ENCODE measurements around the gene DDX51.

The DDX51 gene

DNA sequence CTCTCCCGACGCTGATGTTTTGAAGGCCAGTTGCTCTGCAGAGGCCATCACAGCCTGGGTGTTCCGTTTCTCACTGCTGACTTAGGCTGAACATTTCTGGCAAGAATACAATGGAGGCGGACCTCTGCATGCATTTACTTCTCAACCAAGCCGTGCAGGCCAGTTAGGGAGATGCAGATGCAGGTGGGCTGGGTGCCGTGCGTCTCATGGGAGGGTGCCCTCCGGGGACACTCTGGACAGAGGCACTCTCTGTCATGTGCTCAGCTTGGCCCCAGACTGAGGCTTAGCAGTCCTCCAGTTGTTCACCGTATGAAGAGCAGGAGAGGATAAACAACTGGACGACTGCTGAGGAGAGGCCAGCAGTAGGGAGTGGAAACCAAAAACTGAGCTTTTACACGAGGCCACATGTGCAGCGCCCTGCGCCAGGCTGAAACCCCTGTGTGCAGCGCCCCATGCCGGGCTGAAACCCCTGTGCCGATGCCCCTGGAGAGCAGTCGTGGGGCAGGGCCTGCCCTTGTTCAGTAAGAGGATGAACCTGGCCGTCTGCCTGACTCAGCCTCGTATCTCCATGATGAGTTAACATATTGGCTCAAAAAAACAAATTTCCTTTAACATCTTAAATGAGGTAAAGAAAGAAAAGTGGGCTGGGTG, 32.3 kb downstream of the DDX51 start:
- Histone ChIP-seq H3K4me3 (replicated peaks; ENCODE audit: insufficient read depth, low read length) (no peak overlapping the region), H3K27ac (replicated peaks) (no peak overlapping the region), H3K27me3 (ENCODE audit: insufficient read depth, poor library complexity, severe bottlenecking) (no peaks in the 10 kb centered on the region)
- TF ChIP-seq, protein P1, sequence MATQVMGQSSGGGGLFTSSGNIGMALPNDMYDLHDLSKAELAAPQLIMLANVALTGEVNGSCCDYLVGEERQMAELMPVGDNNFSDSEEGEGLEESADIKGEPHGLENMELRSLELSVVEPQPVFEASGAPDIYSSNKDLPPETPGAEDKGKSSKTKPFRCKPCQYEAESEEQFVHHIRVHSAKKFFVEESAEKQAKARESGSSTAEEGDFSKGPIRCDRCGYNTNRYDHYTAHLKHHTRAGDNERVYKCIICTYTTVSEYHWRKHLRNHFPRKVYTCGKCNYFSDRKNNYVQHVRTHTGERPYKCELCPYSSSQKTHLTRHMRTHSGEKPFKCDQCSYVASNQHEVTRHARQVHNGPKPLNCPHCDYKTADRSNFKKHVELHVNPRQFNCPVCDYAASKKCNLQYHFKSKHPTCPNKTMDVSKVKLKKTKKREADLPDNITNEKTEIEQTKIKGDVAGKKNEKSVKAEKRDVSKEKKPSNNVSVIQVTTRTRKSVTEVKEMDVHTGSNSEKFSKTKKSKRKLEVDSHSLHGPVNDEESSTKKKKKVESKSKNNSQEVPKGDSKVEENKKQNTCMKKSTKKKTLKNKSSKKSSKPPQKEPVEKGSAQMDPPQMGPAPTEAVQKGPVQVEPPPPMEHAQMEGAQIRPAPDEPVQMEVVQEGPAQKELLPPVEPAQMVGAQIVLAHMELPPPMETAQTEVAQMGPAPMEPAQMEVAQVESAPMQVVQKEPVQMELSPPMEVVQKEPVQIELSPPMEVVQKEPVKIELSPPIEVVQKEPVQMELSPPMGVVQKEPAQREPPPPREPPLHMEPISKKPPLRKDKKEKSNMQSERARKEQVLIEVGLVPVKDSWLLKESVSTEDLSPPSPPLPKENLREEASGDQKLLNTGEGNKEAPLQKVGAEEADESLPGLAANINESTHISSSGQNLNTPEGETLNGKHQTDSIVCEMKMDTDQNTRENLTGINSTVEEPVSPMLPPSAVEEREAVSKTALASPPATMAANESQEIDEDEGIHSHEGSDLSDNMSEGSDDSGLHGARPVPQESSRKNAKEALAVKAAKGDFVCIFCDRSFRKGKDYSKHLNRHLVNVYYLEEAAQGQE (IDR thresholded peaks at IDR 0.05; ENCODE audit: insufficient replicate concordance, low read depth): no peak
- no peak for TF ChIP-seq POLR2AphosphoS5 (IDR thresholded peaks at IDR 0.05; ENCODE audit: low read depth)
- no peak for TF ChIP-seq GABPA (IDR thresholded peaks at IDR 0.05; ENCODE audit: low read depth)
- no peak for TF ChIP-seq SPI1 (IDR thresholded peaks at IDR 0.05; ENCODE audit: borderline replicate concordance, low read depth)
- TF ChIP-seq, protein P2, sequence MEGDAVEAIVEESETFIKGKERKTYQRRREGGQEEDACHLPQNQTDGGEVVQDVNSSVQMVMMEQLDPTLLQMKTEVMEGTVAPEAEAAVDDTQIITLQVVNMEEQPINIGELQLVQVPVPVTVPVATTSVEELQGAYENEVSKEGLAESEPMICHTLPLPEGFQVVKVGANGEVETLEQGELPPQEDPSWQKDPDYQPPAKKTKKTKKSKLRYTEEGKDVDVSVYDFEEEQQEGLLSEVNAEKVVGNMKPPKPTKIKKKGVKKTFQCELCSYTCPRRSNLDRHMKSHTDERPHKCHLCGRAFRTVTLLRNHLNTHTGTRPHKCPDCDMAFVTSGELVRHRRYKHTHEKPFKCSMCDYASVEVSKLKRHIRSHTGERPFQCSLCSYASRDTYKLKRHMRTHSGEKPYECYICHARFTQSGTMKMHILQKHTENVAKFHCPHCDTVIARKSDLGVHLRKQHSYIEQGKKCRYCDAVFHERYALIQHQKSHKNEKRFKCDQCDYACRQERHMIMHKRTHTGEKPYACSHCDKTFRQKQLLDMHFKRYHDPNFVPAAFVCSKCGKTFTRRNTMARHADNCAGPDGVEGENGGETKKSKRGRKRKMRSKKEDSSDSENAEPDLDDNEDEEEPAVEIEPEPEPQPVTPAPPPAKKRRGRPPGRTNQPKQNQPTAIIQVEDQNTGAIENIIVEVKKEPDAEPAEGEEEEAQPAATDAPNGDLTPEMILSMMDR (IDR thresholded peaks at IDR 0.05; ENCODE audit: insufficient read depth, low read length): no peak
- DNase-seq (ENCODE audit: low read depth in 1 of 2, low spot score in 1 of 2): no peak

DNA sequence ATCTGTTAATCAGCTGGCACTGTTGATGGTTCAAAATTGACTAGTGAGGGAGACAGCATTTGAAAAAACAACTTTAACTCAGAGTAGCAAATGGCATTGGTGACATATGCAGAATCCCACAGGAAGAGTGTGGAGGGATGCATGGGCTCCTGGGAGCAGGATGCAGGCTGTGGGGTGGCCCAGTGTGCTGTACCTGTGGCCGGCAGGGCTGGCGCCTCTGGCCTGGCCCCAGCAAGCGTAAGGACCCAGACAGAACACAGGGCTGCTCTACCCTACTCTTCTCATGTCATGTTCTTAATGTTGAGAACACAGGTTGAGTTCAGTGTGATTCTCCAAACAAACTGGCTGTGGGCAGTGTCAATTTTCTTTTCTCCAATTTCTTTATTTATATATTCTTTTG, 33.4 kb downstream of the DDX51 start:
- H3K27me3 ChIP-seq (ENCODE audit: insufficient read depth, poor library complexity, severe bottlenecking): no peaks in the 10 kb centered on the region
- no peak overlapping the region for H3K4me3 ChIP-seq (replicated peaks; ENCODE audit: insufficient read depth, low read length)
- TF ChIP-seq, protein P1 (IDR thresholded peaks at IDR 0.05; ENCODE audit: insufficient replicate concordance, low read depth): no peak
- TF ChIP-seq GABPA (IDR thresholded peaks at IDR 0.05; ENCODE audit: low read depth): no peak
- TF ChIP-seq SPI1 (IDR thresholded peaks at IDR 0.05; ENCODE audit: borderline replicate concordance, low read depth): no peak
- TF ChIP-seq, protein P2 (IDR thresholded peaks at IDR 0.05; ENCODE audit: insufficient read depth, low read length): no peak
- TF ChIP-seq POLR2AphosphoS5 (IDR thresholded peaks at IDR 0.05; ENCODE audit: low read depth): no peak
- H3K27ac ChIP-seq (replicated peaks): no peak overlapping the region
- no peak for DNase-seq (ENCODE audit: low read depth in 1 of 2, low spot score in 1 of 2)

DNA sequence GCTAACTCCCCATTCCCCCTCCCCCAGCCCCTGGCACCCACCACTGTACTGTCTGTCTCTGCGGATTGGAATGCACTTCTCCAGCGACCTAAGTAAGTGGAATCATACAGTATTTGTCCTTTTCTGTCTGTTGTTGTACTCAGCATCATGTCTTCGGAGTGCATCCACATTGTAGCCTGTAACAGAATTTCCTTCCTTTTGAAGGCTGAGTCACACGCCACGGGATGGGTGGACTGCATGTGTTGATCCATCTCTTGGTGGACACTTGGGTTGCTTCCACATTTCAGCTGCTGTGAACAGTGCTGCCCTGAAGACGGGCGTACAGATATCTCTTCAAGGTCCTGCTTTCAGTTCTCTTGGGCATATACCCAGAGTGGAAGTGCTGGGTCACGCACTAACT, 34.4 kb downstream of the DDX51 start:
- DNase-seq (ENCODE audit: low read depth in 1 of 2, low spot score in 1 of 2): no peak
- H3K27ac ChIP-seq (replicated peaks): no peak overlapping the region
- H3K4me3 ChIP-seq (replicated peaks; ENCODE audit: insufficient read depth, low read length): no peak overlapping the region
- H3K27me3 ChIP-seq (ENCODE audit: insufficient read depth, poor library complexity, severe bottlenecking): no peaks in the 10 kb centered on the region
- no peak for TF ChIP-seq SPI1 (IDR thresholded peaks at IDR 0.05; ENCODE audit: borderline replicate concordance, low read depth)
- TF ChIP-seq, protein P2 (IDR thresholded peaks at IDR 0.05; ENCODE audit: insufficient read depth, low read length): no peak
- no peak for TF ChIP-seq GABPA (IDR thresholded peaks at IDR 0.05; ENCODE audit: low read depth)
- TF ChIP-seq, protein P1 (IDR thresholded peaks at IDR 0.05; ENCODE audit: insufficient replicate concordance, low read depth): no peak
- TF ChIP-seq POLR2AphosphoS5 (IDR thresholded peaks at IDR 0.05; ENCODE audit: low read depth): no peak
